GM23338 (cell line): ENCODE measurements around the gene SLC18B1. TPM values are rescaled to one million over a fixed set of nuclear protein-coding genes. Genes with fewer than 3 reads are reported as not detected.

Source experiments
- ATAC-seq: fragments of 200-7000 bp; cut with Tn5 transposase; 3 replicates; pipeline ENCODE4 v1.9.1; 2020
- DNase-seq: peaks from one replicate; pipeline ENCODE4 v3.0.0-alpha.2; 2015; ENCODE audit warnings: low spot score
- H2AFZ ChIP-seq: fragments of 200-600 bp; sonication (generic); 2 replicates; pipeline ENCODE4 v1.8.0; 2016; ENCODE audit warnings: antibody characterized with exemption, mild to moderate bottlenecking, moderate library complexity
- H3F3A ChIP-seq: fragments of 200-600 bp; sonication (generic); replicated peaks from 2 replicates; pipeline ENCODE4 v1.8.0; 2017; ENCODE audit warnings: antibody characterized with exemption, mixed run types, low read depth
- H3K27ac ChIP-seq: fragments of 200-600 bp; sonication (generic); 2 replicates; pipeline ENCODE4 v1.6.1; 2016; ENCODE audit warnings: low read depth
- H3K27me3 ChIP-seq: fragments of 200-600 bp; sonication (generic); 2 replicates; pipeline ENCODE4 v1.8.0; 2016; ENCODE audit warnings: mild to moderate bottlenecking, mixed run types, moderate library complexity; ENCODE audit not compliant: insufficient read depth
- H3K36me3 ChIP-seq: fragments of 200-600 bp; sonication (generic); 2 replicates; pipeline ENCODE4 v1.8.0; 2016; ENCODE audit warnings: mild to moderate bottlenecking; ENCODE audit not compliant: insufficient read depth
- H3K4me1 ChIP-seq: fragments of 200-600 bp; sonication (generic); 2 replicates; pipeline ENCODE4 v1.8.0; 2016; ENCODE audit warnings: mild to moderate bottlenecking, moderate library complexity; ENCODE audit not compliant: insufficient read depth
- H3K4me2 ChIP-seq: fragments of 200-600 bp; sonication (generic); 2 replicates; pipeline ENCODE4 v1.7.1; 2017; ENCODE audit warnings: mixed run types
- H3K4me3 ChIP-seq: fragments of 200-600 bp; sonication (generic); 2 replicates; pipeline ENCODE4 v1.6.1; 2016; ENCODE audit warnings: mixed run types
- H3K79me2 ChIP-seq: fragments of 200-600 bp; sonication (generic); replicated peaks from 2 replicates; pipeline ENCODE4 v1.8.0; 2017; ENCODE audit warnings: mild to moderate bottlenecking; ENCODE audit not compliant: insufficient read depth
- H3K9me2 ChIP-seq: fragments of 200-600 bp; sonication (generic); 2 replicates; pipeline ENCODE4 v1.8.0; 2017; ENCODE audit not compliant: insufficient read depth
- H4K20me1 ChIP-seq: fragments of 200-600 bp; sonication (generic); replicated peaks from 2 replicates; pipeline ENCODE4 v1.8.0; 2017; ENCODE audit warnings: mild to moderate bottlenecking; ENCODE audit not compliant: insufficient read depth
- H3K27ac Mint-ChIP-seq: 2 replicates; pipeline ENCODE4 v1.8.0; 2020; ENCODE audit warnings: inconsistent platforms, mild to moderate bottlenecking, moderate library complexity, mixed read lengths
- H3K27me3 Mint-ChIP-seq: 3 replicates; pipeline ENCODE4 v1.8.0; 2022; ENCODE audit warnings: low read depth, mild to moderate bottlenecking, moderate library complexity, mixed read lengths, inconsistent platforms; ENCODE audit not compliant: insufficient read depth, poor library complexity
- H3K36me3 Mint-ChIP-seq: 3 replicates; pipeline ENCODE4 v1.8.0; 2021; ENCODE audit warnings: low read depth, mild to moderate bottlenecking, inconsistent platforms, moderate library complexity, mixed read lengths
- H3K4me1 Mint-ChIP-seq: 3 replicates; pipeline ENCODE4 v1.8.0; 2020; ENCODE audit warnings: mild to moderate bottlenecking, inconsistent platforms, mixed read lengths
- H3K4me3 Mint-ChIP-seq: 3 replicates; pipeline ENCODE4 v1.8.0; 2021; ENCODE audit warnings: moderate library complexity, mild to moderate bottlenecking, inconsistent platforms, mixed read lengths
- H3K9me3 Mint-ChIP-seq: 3 replicates; pipeline ENCODE4 v1.8.0; 2020; ENCODE audit warnings: moderate library complexity, mild to moderate bottlenecking, inconsistent platforms, mixed read lengths
- CREB1 ChIP-seq: fragments of 250-450 bp; sonication (Bioruptor Pico); IDR thresholded peaks from 2 replicates; pipeline ENCODE4 v1.5.0; 2020; ENCODE audit warnings: low read depth, mild to moderate bottlenecking, moderate library complexity
- CTCF ChIP-seq, 2 experiments: fragments of 200-600 bp in 1 of 2; sonication (generic) in 1 of 2; conservative IDR thresholded peaks; 2 replicates each; pipeline versions ENCODE4 v1.5.1 to v1.6.1; 2016 to 2017; ENCODE audit warnings: antibody characterized with exemption in 2 of 2, low read depth in 2 of 2, mild to moderate bottlenecking in 2 of 2, moderate library complexity in 1 of 2
- ETS1 ChIP-seq: IDR thresholded peaks from 2 replicates; pipeline ENCODE4 v1.6.1; 2016; ENCODE audit warnings: antibody characterized with exemption
- EZH2 ChIP-seq: fragments of 200-600 bp; sonication (generic); IDR thresholded peaks from one replicate; pipeline ENCODE4 v1.8.0; 2017; ENCODE audit warnings: antibody characterized with exemption, mild to moderate bottlenecking, low read depth; ENCODE audit not compliant: unreplicated experiment
- EZH2phosphoT487 ChIP-seq: fragments of 200-600 bp; sonication (generic); IDR thresholded peaks from one replicate; pipeline ENCODE4 v1.8.1; 2018; ENCODE audit warnings: antibody characterized with exemption; ENCODE audit not compliant: unreplicated experiment
- JUNB ChIP-seq: IDR thresholded peaks from one replicate; pipeline ENCODE4 v1.6.1; 2016; ENCODE audit warnings: antibody characterized with exemption; ENCODE audit not compliant: unreplicated experiment
- NANOG ChIP-seq: IDR thresholded peaks from 2 replicates; pipeline ENCODE4 v1.6.1; 2016; ENCODE audit warnings: antibody characterized with exemption, borderline replicate concordance
- POLR2AphosphoS5 ChIP-seq: IDR thresholded peaks from 2 replicates; pipeline ENCODE4 v1.6.1; 2016; ENCODE audit warnings: antibody characterized with exemption, low read depth
- REST ChIP-seq: IDR thresholded peaks from one replicate; pipeline ENCODE4 v1.6.1; 2018; ENCODE audit warnings: antibody characterized with exemption; ENCODE audit not compliant: unreplicated experiment
- STAT1 ChIP-seq: IDR thresholded peaks from one replicate; pipeline ENCODE4 v1.6.1; 2016; ENCODE audit warnings: antibody characterized with exemption; ENCODE audit not compliant: unreplicated experiment
- ZNF114 ChIP-seq: fragments of 250-450 bp; sonication (Bioruptor Pico); IDR thresholded peaks from 2 replicates; pipeline ENCODE4 v1.5.0; 2020; ENCODE audit warnings: mild to moderate bottlenecking, moderate library complexity
- ZNF331 ChIP-seq: fragments of 250-450 bp; sonication (Bioruptor Pico); IDR thresholded peaks from 2 replicates; pipeline ENCODE4 v1.5.0; 2020; ENCODE audit warnings: low read depth, mild to moderate bottlenecking, moderate library complexity
- ZNF462 ChIP-seq: fragments of 250-450 bp; sonication (Bioruptor Pico); IDR thresholded peaks from 2 replicates; pipeline ENCODE4 v1.5.0; 2020; ENCODE audit warnings: mild to moderate bottlenecking, moderate library complexity
- polyA plus RNA-seq: library from polyadenylated mRNA; unstranded; fragments of >200 nt; fragmentation: Nextera tagmentation; extraction: Ambion mirVana; gene quantifications from 2 replicates; pipeline ENCODE4 v1.2.1, GENCODE V29; 2016
- total RNA-seq: library from RNA; depleted of rRNA; stranded (reverse); fragments of >200 nt; shearing (Covaris generic); gene quantifications from 2 replicates; pipeline ENCODE4 v1.2.3, GENCODE V29; 2014

SLC18B1 gene
- total and polyA plus RNA-seq, 2 experiments from 2014 or later, result 26.4 to 37.4 TPM

- peak overlapping the region; percentile 71 for H3K27ac Mint-ChIP-seq
- peaks cover 56% of the 10 kb centered on the region for H3K36me3 Mint-ChIP-seq
- H4K20me1 ChIP-seq, result peaks cover 33% of the 10 kb centered on the region
- H3F3A ChIP-seq, result peaks cover 58% of the 10 kb centered on the region
- peaks cover 58% of the 10 kb centered on the region for H3K27me3 Mint-ChIP-seq
- ATAC-seq (peak; percentile 20), DNase-seq (peak; percentile 21)
- H3K27ac ChIP-seq, result peak overlapping the region; percentile 89
- H3K4me3 Mint-ChIP-seq, result no peak overlapping the region
- H3K4me1 Mint-ChIP-seq, result peaks cover 41% of the 10 kb centered on the region
- peaks cover 39% of the 10 kb centered on the region for H3K36me3 ChIP-seq
- H3K4me1 ChIP-seq, result peaks cover 26% of the 10 kb centered on the region
- H3K9me3 Mint-ChIP-seq, result peaks cover 7% of the 10 kb centered on the region; the same call in 1 of the 3 replicates
- H2AFZ ChIP-seq, result no peak overlapping the region
- TF ChIP-seq JUNB (no peak), STAT1 (no peak), ZNF331 (CRISPR knock-in tag) (no peak), ETS1 (no peak), ZNF462 (CRISPR knock-in tag) (no peak), CTCF (conservative IDR thresholded peaks at IDR 0.05; ENCODE audit: low read depth in 2 of 2) (no peak), POLR2AphosphoS5 (peak; percentile 13; the same call in 1 of the 2 replicates), EZH2 (no peak), CREB1 (CRISPR knock-in tag) (0 out of 2 replicates have a peak, but pooled peaks have one; percentile 6), ZNF114 (CRISPR knock-in tag) (no peak), NANOG (no peak), EZH2phosphoT487 (no peak), REST (no peak)
- H3K4me3 ChIP-seq, result no peak overlapping the region
- H3K4me2 ChIP-seq, result no peak overlapping the region
- peaks cover 31% of the 10 kb centered on the region for H3K79me2 ChIP-seq
- H3K27me3 ChIP-seq, result no peaks in the 10 kb centered on the region
- no peaks in the 10 kb centered on the region for H3K9me2 ChIP-seq
These were observed 21.1 kb upstream of the SLC18B1 start for GRCh38 chr6:132819405-132820161.
